Immature natural killer cell (primary cell): ENCODE results near the gene TMIE. TPM values are rescaled to one million over a fixed set of nuclear protein-coding genes. Genes with fewer than 3 reads are reported as not detected.

Source experiments
- DNase-seq, 3 donors: peaks; one replicate each; pipeline ENCODE4 v3.0.0; 2022; ENCODE audit warnings: mixed read lengths in 1 of 3
- H3K27ac Mint-ChIP-seq, 6 donors: one replicate each; pipeline ENCODE4 v1.8.0; 2020; ENCODE audit warnings: mixed read lengths in 6 of 6, mild to moderate bottlenecking in 5 of 6, inconsistent platforms in 4 of 6, moderate library complexity in 3 of 6
- H3K27me3 Mint-ChIP-seq, 3 donors: one replicate each; pipeline ENCODE4 v1.8.0; 2020 to 2021; ENCODE audit warnings: low read depth in 3 of 3, mild to moderate bottlenecking in 3 of 3, mixed read lengths in 3 of 3, moderate library complexity in 3 of 3, inconsistent platforms in 1 of 3
- H3K36me3 Mint-ChIP-seq, 3 donors: one replicate each; pipeline ENCODE4 v1.8.0; 2020; ENCODE audit warnings: mixed read lengths in 3 of 3, inconsistent platforms in 2 of 3, mild to moderate bottlenecking in 2 of 3
- H3K4me1 Mint-ChIP-seq, 2 donors: one replicate each; pipeline ENCODE4 v1.8.0; 2020; ENCODE audit warnings: inconsistent platforms in 2 of 2, mild to moderate bottlenecking in 2 of 2, mixed read lengths in 2 of 2, moderate library complexity in 1 of 2
- H3K4me3 Mint-ChIP-seq, 5 donors: one replicate each; pipeline ENCODE4 v1.8.0; 2020; ENCODE audit warnings: mild to moderate bottlenecking in 5 of 5, mixed read lengths in 5 of 5, inconsistent platforms in 3 of 5, moderate library complexity in 3 of 5
- H3K9me3 Mint-ChIP-seq, 6 donors: one replicate each; pipeline ENCODE4 v1.8.0; 2020; ENCODE audit warnings: mild to moderate bottlenecking in 6 of 6, mixed read lengths in 6 of 6, inconsistent platforms in 4 of 6, moderate library complexity in 3 of 6
- polyA plus RNA-seq, 3 donors: library from polyadenylated mRNA; unstranded; fragments of 300-500 nt; fragmentation: Illumina TruSeq; gene quantifications; one replicate each; pipeline ENCODE4 v1.2.3, GENCODE V29; 2021

TMIE gene
- polyA plus RNA-seq, 3 donors from 2014 or later: not detected

GRCh38 chr3:46712191-46713049 is 11.2 kb downstream of the TMIE start:
- Mint-ChIP-seq H3K4me1 (no peaks in the 10 kb centered on the region), H3K4me3 (no peak overlapping the region), H3K27ac (no peak overlapping the region), H3K9me3 (no peaks in the 10 kb centered on the region), H3K36me3 (no peaks in the 10 kb centered on the region), H3K27me3 (peaks cover 0 to 5% (median 3%) of the 10 kb centered on the region in 3 donors)
- DNase-seq: no peak

GRCh38 chr3:46713050-46713897 is 12.1 kb downstream of the TMIE start:
- H3K4me1 Mint-ChIP-seq: no peaks in the 10 kb centered on the region
- DNase-seq: no peak
- no peak overlapping the region for H3K4me3 Mint-ChIP-seq
- H3K27me3 Mint-ChIP-seq: peaks cover 0 to 7% (median 3%) of the 10 kb centered on the region in 3 donors
- H3K27ac Mint-ChIP-seq: no peak overlapping the region
- no peaks in the 10 kb centered on the region for H3K36me3 Mint-ChIP-seq
- no peaks in the 10 kb centered on the region for H3K9me3 Mint-ChIP-seq

- Mint-ChIP-seq H3K9me3 (no peaks in the 10 kb centered on the region), H3K4me3 (no peak overlapping the region), H3K4me1 (no peaks in the 10 kb centered on the region), H3K27me3 (peaks cover 0 to 7% (median 5%) of the 10 kb centered on the region in 3 donors), H3K36me3 (no peaks in the 10 kb centered on the region), H3K27ac (no peak overlapping the region)
- no peak for DNase-seq
Measured at GRCh38 chr3:46713898-46714552, 12.8 kb downstream of the TMIE start.

GRCh38 chr3:46714728-46715506 is 13.7 kb downstream of the TMIE start:
- no peak for DNase-seq
- Mint-ChIP-seq H3K36me3 (no peaks in the 10 kb centered on the region), H3K4me1 (no peaks in the 10 kb centered on the region), H3K27me3 (peaks cover 0 to 7% (median 4%) of the 10 kb centered on the region in 3 donors), H3K4me3 (no peak overlapping the region), H3K9me3 (no peaks in the 10 kb centered on the region), H3K27ac (no peak overlapping the region)

GRCh38 chr3:46715507-46716175 is 14.4 kb downstream of the TMIE start:
- DNase-seq: no peak
- peaks cover 2 to 9% (median 6%) of the 10 kb centered on the region in 3 donors for H3K27me3 Mint-ChIP-seq
- no peaks in the 10 kb centered on the region for H3K36me3 Mint-ChIP-seq
- peak overlapping the region in 1 of 6 donors; percentile 53 for H3K27ac Mint-ChIP-seq
- no peaks in the 10 kb centered on the region for H3K9me3 Mint-ChIP-seq
- no peaks in the 10 kb centered on the region for H3K4me1 Mint-ChIP-seq
- no peak overlapping the region for H3K4me3 Mint-ChIP-seq

- Mint-ChIP-seq H3K27ac (no peak overlapping the region), H3K4me1 (no peaks in the 10 kb centered on the region), H3K27me3 (peaks cover 4 to 11% (median 6%) of the 10 kb centered on the region in 3 donors)
Measured at GRCh38 chr3:46716461-46717441, 15.6 kb downstream of the TMIE start.

GRCh38 chr3:46717447-46718231 is 16.4 kb downstream of the TMIE start, which contains the start of gene PRSS50:
PRSS50 (minus strand) TSS chr3:46717869; CDS start chr3:46717824, 45 bp downstream.
- no peaks in the 10 kb centered on the region for H3K36me3 Mint-ChIP-seq
- no peak within 1 kb of the TSS for H3K27ac Mint-ChIP-seq
- no peaks in the 10 kb centered on the region for H3K4me1 Mint-ChIP-seq
- H3K4me3 Mint-ChIP-seq: no peak within 1 kb of the TSS
- no peak for DNase-seq
- peaks cover 4 to 12% (median 6%) of the 10 kb centered on the region in 3 donors for H3K27me3 Mint-ChIP-seq
- H3K9me3 Mint-ChIP-seq: no peaks in the 10 kb centered on the region

More at GRCh38 chr3:46716461-46717441, 15.6 kb downstream of the TMIE start:
- no peak for DNase-seq
- no peaks in the 10 kb centered on the region for H3K9me3 Mint-ChIP-seq
- no peak overlapping the region for H3K4me3 Mint-ChIP-seq
- H3K36me3 Mint-ChIP-seq: no peaks in the 10 kb centered on the region

GRCh38 chr3:46719044-46719565 is 17.9 kb downstream of the TMIE start:
- Mint-ChIP-seq H3K4me1 (no peaks in the 10 kb centered on the region), H3K27ac (no peak overlapping the region)

GRCh38 chr3:46719735-46720271 is 18.6 kb downstream of the TMIE start:
- H3K27ac Mint-ChIP-seq: no peak overlapping the region
- no peaks in the 10 kb centered on the region for H3K36me3 Mint-ChIP-seq
- no peak overlapping the region for H3K4me3 Mint-ChIP-seq
- no peaks in the 10 kb centered on the region for H3K4me1 Mint-ChIP-seq
- H3K9me3 Mint-ChIP-seq: no peaks in the 10 kb centered on the region
- H3K27me3 Mint-ChIP-seq: peaks cover 4 to 12% (median 6%) of the 10 kb centered on the region in 3 donors
- DNase-seq: no peak

More at GRCh38 chr3:46719044-46719565, 17.9 kb downstream of the TMIE start:
- DNase-seq: no peak
- Mint-ChIP-seq H3K36me3 (no peaks in the 10 kb centered on the region), H3K4me3 (no peak overlapping the region), H3K27me3 (peaks cover 4 to 12% (median 6%) of the 10 kb centered on the region in 3 donors), H3K9me3 (no peaks in the 10 kb centered on the region)

GRCh38 chr3:46721009-46721408 is 19.8 kb downstream of the TMIE start:
- Mint-ChIP-seq H3K9me3 (no peaks in the 10 kb centered on the region), H3K4me1 (no peaks in the 10 kb centered on the region), H3K27ac (no peak overlapping the region), H3K27me3 (peaks cover 6 to 11% (median 6%) of the 10 kb centered on the region in 3 donors), H3K4me3 (no peak overlapping the region), H3K36me3 (no peaks in the 10 kb centered on the region)
- DNase-seq: no peak

GRCh38 chr3:46722443-46722842 is 21.3 kb downstream of the TMIE start:
- no peak overlapping the region for H3K4me3 Mint-ChIP-seq
- H3K27me3 Mint-ChIP-seq: peaks cover 6 to 11% (median 6%) of the 10 kb centered on the region in 3 donors
- DNase-seq: no peak
- H3K27ac Mint-ChIP-seq: no peak overlapping the region
- H3K36me3 Mint-ChIP-seq: no peaks in the 10 kb centered on the region
- no peaks in the 10 kb centered on the region for H3K4me1 Mint-ChIP-seq
- H3K9me3 Mint-ChIP-seq: no peaks in the 10 kb centered on the region
